HUES48 (cell line): ENCODE results near the gene DISP2.

ENCODE experiments used
- H3K27ac ChIP-seq: one replicate; pipeline ENCODE4 v1.7.0; 2013; ENCODE audit warnings: low read depth, low read length, inconsistent platforms
- H3K27me3 ChIP-seq: 2 replicates; pipeline ENCODE4 v1.6.1; 2013; ENCODE audit warnings: mild to moderate bottlenecking, low read length; ENCODE audit not compliant: control insufficient read depth, insufficient read depth
- H3K36me3 ChIP-seq: 2 replicates; pipeline ENCODE4 v1.6.1; 2013; ENCODE audit warnings: low read length; ENCODE audit not compliant: control insufficient read depth, insufficient read depth
- H3K4me1 ChIP-seq: 2 replicates; pipeline ENCODE4 v1.6.1; 2013; ENCODE audit warnings: mild to moderate bottlenecking, low read length; ENCODE audit not compliant: control insufficient read depth, insufficient read depth
- H3K4me3 ChIP-seq: 2 replicates; pipeline ENCODE4 v1.5.1; 2013; ENCODE audit warnings: mild to moderate bottlenecking, low read depth, low read length
- H3K9ac ChIP-seq: 2 replicates; pipeline ENCODE4 v1.6.1; 2013; ENCODE audit warnings: mild to moderate bottlenecking, low read depth, low read length, moderate library complexity
- H3K9me3 ChIP-seq: 2 replicates; pipeline ENCODE4 v1.6.1; 2013; ENCODE audit warnings: low read length; ENCODE audit not compliant: control insufficient read depth, insufficient read depth

DISP2 gene

GRCh38 chr15:40345225-40345866 is 12.7 kb upstream of the DISP2 start:
- no peaks in the 10 kb centered on the region for H3K36me3 ChIP-seq
- H3K27me3 ChIP-seq, result no peaks in the 10 kb centered on the region
- no peak overlapping the region for H3K27ac ChIP-seq
- no peak overlapping the region for H3K4me3 ChIP-seq
- peaks cover 10% of the 10 kb centered on the region for H3K4me1 ChIP-seq
- H3K9me3 ChIP-seq, result no peaks in the 10 kb centered on the region
- no peak overlapping the region for H3K9ac ChIP-seq

DNA sequence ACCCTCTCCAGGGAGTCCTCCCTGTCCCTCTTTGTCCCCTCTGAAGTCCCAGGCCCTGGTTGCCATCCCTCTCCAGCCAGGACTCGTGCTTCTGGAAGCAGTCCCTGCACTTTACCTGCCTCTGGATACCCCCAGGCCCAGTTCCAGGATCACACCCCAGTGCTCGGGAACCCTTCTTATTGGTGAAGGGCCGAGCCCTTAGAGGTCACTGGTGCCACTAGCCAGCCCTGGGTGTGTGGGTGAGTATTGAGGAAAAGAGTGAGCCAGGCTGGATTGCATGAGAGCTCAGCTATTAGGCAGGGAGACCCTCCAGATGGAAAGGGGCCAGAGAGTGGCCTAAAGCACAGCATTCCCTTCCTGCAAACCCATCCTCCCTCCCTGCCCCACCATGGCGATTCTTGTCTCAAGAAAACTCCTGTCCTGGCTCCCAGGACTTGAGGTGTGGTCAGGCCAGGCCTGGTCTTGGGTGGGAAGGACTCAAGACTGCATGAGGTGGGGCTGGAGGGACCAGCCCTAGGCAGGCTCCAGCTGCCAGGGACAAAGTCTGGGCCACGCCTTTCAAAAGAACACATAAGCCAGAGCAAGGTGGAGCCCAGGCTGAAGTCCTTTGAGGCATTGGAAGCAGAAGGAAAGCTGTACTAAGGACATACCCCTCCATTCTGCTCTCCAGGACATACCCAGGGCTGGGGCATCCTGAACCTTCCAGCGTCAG is 12.0 kb upstream of the DISP2 start:
- Histone ChIP-seq H3K27ac (no peak overlapping the region), H3K4me3 (no peak overlapping the region), H3K9ac (no peak overlapping the region), H3K36me3 (no peaks in the 10 kb centered on the region), H3K4me1 (0 out of 2 replicates have a peak, but pooled peaks cover 3% of the 10 kb centered on the region), H3K27me3 (no peaks in the 10 kb centered on the region), H3K9me3 (no peaks in the 10 kb centered on the region)

GRCh38 chr15:40346579-40347558 is 11.2 kb upstream of the DISP2 start:
- H3K9ac ChIP-seq, result no peak overlapping the region
- H3K4me1 ChIP-seq, result no peaks in the 10 kb centered on the region
- no peak overlapping the region for H3K27ac ChIP-seq

DNA sequence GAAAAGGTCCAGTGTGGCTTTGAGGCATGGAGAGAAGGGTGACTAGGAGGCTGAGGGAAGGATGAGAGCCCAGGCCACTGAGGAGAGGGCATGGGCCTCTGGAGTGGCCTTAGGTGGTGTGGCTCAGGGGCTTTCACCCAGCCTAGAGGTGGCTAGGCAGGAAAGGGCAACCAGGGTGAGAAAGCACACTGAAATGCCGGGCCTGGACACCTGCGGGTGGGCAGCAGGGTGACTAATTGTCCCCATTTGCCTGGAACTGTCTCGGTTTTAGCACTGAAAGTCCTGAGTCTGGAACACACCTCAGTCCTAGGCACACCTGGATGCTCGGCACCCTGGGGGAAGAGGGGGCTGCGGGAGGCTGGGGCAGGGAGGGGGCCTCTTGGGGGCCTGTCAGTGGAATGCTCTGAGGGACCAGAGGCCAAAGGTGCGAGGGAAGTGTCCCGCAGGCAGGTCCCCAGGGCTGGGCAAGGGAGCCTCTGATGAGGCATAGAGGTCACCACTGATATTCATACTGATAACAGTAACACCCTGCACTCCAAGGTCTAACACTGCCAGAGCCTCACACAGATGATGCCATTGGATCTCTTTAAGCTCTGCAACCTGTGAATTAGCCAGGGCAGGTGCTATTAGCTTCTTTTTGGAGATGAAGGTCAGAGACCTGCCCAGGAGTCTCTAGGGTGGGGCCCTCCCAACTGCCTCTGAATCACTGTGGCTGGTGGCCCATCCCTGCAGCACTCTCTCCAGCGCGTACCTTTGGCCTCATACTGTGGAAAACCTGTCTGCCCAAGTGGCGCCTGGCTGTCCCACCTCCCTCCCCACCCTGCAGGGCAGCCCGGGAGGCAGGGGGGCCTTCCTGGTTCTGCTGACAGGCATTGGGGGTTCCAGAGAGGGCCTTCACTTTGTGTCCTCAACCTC is 10.2 kb upstream of the DISP2 start:
- Histone ChIP-seq H3K4me3 (no peak overlapping the region), H3K27me3 (no peaks in the 10 kb centered on the region), H3K36me3 (no peaks in the 10 kb centered on the region), H3K27ac (no peak overlapping the region), H3K9me3 (no peaks in the 10 kb centered on the region), H3K4me1 (no peaks in the 10 kb centered on the region), H3K9ac (no peak overlapping the region)

More at GRCh38 chr15:40346579-40347558, 11.2 kb upstream of the DISP2 start:
- Histone ChIP-seq H3K27me3 (no peaks in the 10 kb centered on the region), H3K4me3 (no peak overlapping the region), H3K36me3 (no peaks in the 10 kb centered on the region), H3K9me3 (no peaks in the 10 kb centered on the region)

GRCh38 chr15:40348474-40348870 is 9.5 kb upstream of the DISP2 start:
- Histone ChIP-seq H3K27ac (no peak overlapping the region), H3K4me1 (peaks cover 1% of the 10 kb centered on the region; the same call in 1 of the 2 replicates), H3K27me3 (no peaks in the 10 kb centered on the region), H3K36me3 (no peaks in the 10 kb centered on the region), H3K9ac (no peak overlapping the region), H3K9me3 (no peaks in the 10 kb centered on the region), H3K4me3 (no peak overlapping the region)

DNA sequence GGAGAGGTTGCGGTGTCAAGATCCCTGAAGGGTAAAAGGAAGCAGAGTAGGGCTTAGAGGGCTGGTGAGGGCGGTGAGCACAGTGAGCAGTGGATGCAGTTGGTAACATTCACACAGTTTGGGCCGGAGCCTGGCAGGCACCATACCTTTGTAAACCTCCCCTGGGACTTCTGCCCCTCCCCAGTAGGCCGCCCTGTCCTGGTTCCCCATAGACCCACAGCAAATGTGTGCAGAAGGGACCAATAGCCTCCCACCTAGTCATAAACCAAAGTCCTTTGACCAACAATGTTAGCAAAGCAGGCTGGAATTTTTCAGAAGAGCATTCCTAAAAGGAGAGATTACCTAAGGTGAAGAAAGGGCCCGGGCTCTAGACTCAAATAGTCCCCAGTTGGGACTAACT is 8.9 kb upstream of the DISP2 start:
- Histone ChIP-seq H3K9ac (no peak overlapping the region), H3K9me3 (no peaks in the 10 kb centered on the region), H3K4me3 (no peak overlapping the region), H3K27ac (no peak overlapping the region), H3K27me3 (no peaks in the 10 kb centered on the region), H3K4me1 (peaks cover 8% of the 10 kb centered on the region), H3K36me3 (no peaks in the 10 kb centered on the region)

GRCh38 chr15:40352281-40352901 is 5.6 kb upstream of the DISP2 start:
- no peak overlapping the region for H3K9ac ChIP-seq
- no peaks in the 10 kb centered on the region for H3K9me3 ChIP-seq
- H3K4me3 ChIP-seq, result no peak overlapping the region
- peaks cover 12% of the 10 kb centered on the region for H3K27me3 ChIP-seq
- H3K27ac ChIP-seq, result no peak overlapping the region
- no peaks in the 10 kb centered on the region for H3K36me3 ChIP-seq
- H3K4me1 ChIP-seq, result peaks cover 16% of the 10 kb centered on the region

- H3K27me3 ChIP-seq, result peaks cover 12% of the 10 kb centered on the region
- H3K36me3 ChIP-seq, result no peaks in the 10 kb centered on the region
- no peak overlapping the region for H3K9ac ChIP-seq
- no peak overlapping the region for H3K27ac ChIP-seq
- H3K9me3 ChIP-seq, result no peaks in the 10 kb centered on the region
- peaks cover 17% of the 10 kb centered on the region for H3K4me1 ChIP-seq
- H3K4me3 ChIP-seq, result no peak overlapping the region
Observed at GRCh38 chr15:40353697-40354096, 4.3 kb upstream of the DISP2 start.

DNA sequence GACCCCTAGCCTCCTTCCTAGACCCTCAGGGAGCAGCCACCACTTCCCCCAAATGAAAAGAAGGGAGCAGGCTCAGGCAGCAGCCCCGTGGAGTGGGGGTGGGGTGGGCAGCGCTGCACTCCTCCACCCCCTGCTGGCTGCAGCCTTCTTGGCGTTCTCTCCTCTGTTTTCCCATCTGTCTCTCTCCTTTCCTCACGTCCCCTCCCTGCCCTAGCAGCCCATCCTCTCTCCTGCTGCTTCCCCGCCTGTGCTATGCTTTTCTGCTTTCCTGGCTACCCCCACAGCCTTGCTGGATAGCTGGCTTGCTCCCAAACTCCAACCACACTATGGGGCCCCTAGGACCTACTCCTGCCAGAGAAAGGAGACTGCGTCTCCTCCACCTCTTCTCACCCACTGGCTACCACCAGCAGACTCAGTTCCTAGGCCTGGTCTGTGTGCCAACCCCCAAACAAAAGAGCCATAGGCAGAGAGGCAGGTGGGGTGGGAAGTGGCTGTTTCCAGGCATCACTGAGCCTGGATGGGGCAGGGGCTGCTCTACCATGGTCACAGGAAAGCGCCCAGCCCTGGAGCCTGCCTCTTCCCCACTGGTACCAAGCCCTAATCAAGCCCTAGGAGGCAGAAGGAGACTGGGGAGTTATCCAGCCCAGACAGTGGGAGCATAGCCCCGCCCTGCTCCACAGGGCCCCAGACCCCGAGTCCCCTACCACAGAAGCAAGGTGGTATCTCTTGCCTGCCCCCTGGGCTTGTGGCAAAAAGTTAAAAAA is 3.4 kb upstream of the DISP2 start:
- Histone ChIP-seq H3K36me3 (no peaks in the 10 kb centered on the region), H3K4me3 (no peak overlapping the region), H3K4me1 (peaks cover 22% of the 10 kb centered on the region), H3K9ac (no peak overlapping the region), H3K27ac (no peak overlapping the region), H3K27me3 (peaks cover 21% of the 10 kb centered on the region), H3K9me3 (no peaks in the 10 kb centered on the region)
